Activated T-helper 17 cell treated with anti-CD3 and anti-CD28 coated beads, Interleukin-2, amount 50 U/mL, for 72 hours (primary cell): ENCODE measurements around the gene FIGNL2. TPM values are rescaled to one million over a fixed set of nuclear protein-coding genes. Genes with fewer than 3 reads are reported as not detected.

Source experiments
- ATAC-seq: fragments of 150-1000 bp; cut with Tn5 transposase; replicated peaks from 2 replicates; pipeline ENCODE4 v1.10.0; 2021; ENCODE audit warnings: mild to moderate bottlenecking, moderate library complexity
- H3K27ac Mint-ChIP-seq: one replicate; pipeline ENCODE4 v1.8.0; 2022; ENCODE audit warnings: mixed read lengths
- H3K27me3 Mint-ChIP-seq: one replicate; pipeline ENCODE4 v1.8.0; 2022; ENCODE audit warnings: mixed read lengths
- H3K36me3 Mint-ChIP-seq: one replicate; pipeline ENCODE4 v1.8.0; 2022; ENCODE audit warnings: low read depth, mild to moderate bottlenecking, mixed read lengths
- H3K4me1 Mint-ChIP-seq: one replicate; pipeline ENCODE4 v1.8.0; 2022; ENCODE audit warnings: mixed read lengths
- H3K4me3 Mint-ChIP-seq: one replicate; pipeline ENCODE4 v1.8.0; 2022; ENCODE audit warnings: mild to moderate bottlenecking, mixed read lengths
- H3K9me3 Mint-ChIP-seq: one replicate; pipeline ENCODE4 v1.8.0; 2022; ENCODE audit warnings: mixed read lengths
- total RNA-seq, 2 donors: library from RNA; stranded (reverse); gene quantifications; one replicate each; pipeline ENCODE4 v1.2.3, GENCODE V29; 2022

The FIGNL2 gene
- total RNA-seq, 2 donors from 2014 or later, result 0.50 to 0.53 TPM

DNA sequence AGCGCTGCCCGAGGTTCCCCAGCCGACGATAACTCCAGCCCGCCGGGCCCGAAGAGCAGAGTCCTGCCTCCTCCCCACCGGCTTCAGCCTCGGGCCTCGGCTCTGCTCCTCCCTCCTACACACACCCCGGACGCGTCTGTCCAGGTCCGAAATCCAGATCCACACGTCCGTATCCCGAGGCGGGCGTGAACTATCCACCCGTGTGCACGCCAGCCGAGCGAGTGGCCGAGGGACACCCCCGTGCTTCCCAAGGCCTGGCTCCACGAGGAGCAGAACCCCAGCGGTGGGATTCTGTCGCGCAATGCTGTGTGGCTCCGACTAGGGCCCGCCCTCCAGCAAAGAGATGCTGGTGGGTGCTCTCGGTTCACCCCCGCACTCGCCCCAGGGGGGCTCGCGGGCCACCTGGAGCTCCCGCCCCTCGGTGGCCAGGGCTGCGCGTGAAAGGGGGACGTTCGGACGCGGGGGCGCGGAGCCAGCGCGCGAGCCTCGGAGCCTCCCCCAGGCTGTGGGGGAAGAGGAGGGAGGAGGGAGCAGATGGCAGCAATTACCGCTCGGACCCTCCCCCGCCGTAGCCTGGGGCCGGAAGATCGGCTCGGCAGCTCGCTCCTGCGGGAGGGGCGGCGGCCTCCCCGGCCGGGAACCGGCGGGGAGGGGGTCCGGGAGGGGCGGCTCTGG is 20.4 kb upstream of the FIGNL2 start:
- peaks cover 46% of the 10 kb centered on the region for H3K27me3 Mint-ChIP-seq

DNA sequence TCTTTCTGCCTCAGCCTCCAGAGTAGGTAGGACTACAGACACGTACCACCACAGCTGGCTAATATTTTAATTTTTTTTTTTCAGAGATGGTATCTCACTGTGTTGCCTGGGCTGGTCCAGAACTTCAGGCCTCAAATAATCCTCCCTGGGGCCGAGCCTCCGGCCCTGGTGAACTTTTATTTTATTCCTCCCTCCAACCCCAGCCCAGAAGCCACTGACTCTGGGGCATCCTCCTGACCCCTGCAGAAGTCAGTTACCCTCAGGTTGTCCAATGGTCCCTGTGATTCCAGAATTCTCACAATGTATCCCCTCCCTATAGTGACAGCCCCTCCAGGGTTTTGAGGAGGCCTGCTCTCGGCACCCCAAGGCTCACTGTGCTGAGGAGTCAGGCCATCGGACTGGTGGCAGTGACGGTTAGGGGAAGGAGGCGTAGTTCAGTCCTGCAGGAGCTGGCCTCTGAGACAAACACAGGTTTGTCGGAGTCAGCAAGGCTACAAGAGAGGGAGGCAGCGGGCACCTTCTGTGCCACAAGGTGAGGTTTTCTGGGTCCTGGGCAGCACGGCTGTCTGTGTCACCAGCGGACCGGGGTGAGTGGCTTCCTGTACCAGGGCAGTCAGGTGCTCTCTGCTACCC is 19.4 kb upstream of the FIGNL2 start:
- ATAC-seq, result no peak
- H3K27ac Mint-ChIP-seq, result no peak overlapping the region
- peaks cover 50% of the 10 kb centered on the region for H3K27me3 Mint-ChIP-seq
- H3K9me3 Mint-ChIP-seq, result no peaks in the 10 kb centered on the region
- H3K4me3 Mint-ChIP-seq, result peak overlapping the region; percentile 21
- no peaks in the 10 kb centered on the region for H3K36me3 Mint-ChIP-seq
- H3K4me1 Mint-ChIP-seq, result no peaks in the 10 kb centered on the region

More for the DNA sequence above, 20.4 kb upstream of the FIGNL2 start:
- Mint-ChIP-seq H3K36me3 (no peaks in the 10 kb centered on the region), H3K4me3 (peak overlapping the region; percentile 21), H3K9me3 (no peaks in the 10 kb centered on the region), H3K4me1 (no peaks in the 10 kb centered on the region), H3K27ac (no peak overlapping the region)
- no peak for ATAC-seq

DNA sequence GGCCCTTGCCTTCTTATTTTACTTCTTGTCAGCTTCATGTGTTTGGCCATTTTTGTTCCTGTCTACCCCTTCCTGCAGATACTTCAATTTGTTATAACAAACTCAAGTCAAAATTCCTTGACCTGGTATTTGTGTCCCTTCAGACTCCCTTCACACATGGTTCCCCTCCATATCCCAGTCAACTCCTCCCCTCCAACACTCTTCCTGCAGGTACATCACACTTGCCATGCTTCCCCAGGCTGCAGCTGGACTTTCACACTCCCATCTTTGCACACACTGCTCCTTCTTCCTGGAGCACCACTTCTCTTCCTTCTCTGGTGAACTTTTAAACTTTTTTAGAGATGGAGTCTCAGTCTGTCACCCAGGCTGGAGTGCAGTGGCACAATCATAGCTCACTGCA is 18.9 kb upstream of the FIGNL2 start:
- ATAC-seq, result no peak
- Mint-ChIP-seq H3K4me3 (no peak overlapping the region), H3K27me3 (peaks cover 47% of the 10 kb centered on the region), H3K4me1 (no peaks in the 10 kb centered on the region), H3K27ac (no peak overlapping the region), H3K9me3 (no peaks in the 10 kb centered on the region), H3K36me3 (no peaks in the 10 kb centered on the region)

DNA sequence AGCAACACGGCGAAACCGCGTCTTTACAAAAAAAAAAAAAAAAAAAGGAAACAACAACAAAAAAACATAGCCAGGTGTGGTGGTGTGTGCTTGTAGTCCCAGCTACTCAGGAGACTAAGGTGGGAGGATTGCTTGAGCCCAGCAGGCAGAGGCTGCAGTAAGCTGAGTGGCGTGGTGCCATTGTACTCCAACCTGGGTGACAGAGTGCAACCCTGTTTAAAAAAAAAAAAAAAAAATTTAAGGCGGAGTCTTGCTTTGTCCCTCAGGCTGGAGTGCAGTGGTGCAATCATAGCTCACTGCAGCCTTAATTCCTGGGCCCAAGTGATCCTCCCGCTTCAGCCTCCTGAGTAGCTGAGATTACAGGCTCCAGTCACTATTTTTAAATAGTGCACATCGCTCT is 18.2 kb upstream of the FIGNL2 start:
- Mint-ChIP-seq H3K36me3 (no peaks in the 10 kb centered on the region), H3K27ac (no peak overlapping the region), H3K27me3 (peaks cover 51% of the 10 kb centered on the region), H3K4me3 (no peak overlapping the region), H3K4me1 (no peaks in the 10 kb centered on the region), H3K9me3 (no peaks in the 10 kb centered on the region)
- ATAC-seq, result no peak

DNA sequence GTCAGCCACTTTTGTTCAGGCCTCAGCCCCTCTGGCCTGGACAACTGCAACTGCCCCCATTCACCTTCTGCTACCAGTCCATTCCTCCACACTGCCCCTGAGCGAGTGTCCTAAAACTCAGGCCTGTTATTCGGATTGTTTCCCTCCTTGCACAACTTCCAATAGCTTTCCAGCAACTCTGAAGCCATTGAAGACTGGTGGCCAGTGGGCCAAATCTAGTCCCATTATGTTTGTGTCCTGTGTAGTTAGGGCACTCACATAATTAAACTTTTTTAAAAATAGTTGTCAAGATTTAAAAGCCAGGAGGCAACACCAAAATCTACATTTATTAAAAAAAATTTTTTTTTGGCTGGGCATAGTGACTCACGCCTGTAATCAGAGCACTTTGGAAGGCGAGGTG is 17.8 kb upstream of the FIGNL2 start:
- H3K4me1 Mint-ChIP-seq, result no peaks in the 10 kb centered on the region
- H3K27me3 Mint-ChIP-seq, result peaks cover 47% of the 10 kb centered on the region
- ATAC-seq, result no peak
- no peaks in the 10 kb centered on the region for H3K36me3 Mint-ChIP-seq
- no peak overlapping the region for H3K27ac Mint-ChIP-seq
- no peaks in the 10 kb centered on the region for H3K9me3 Mint-ChIP-seq
- no peak overlapping the region for H3K4me3 Mint-ChIP-seq

DNA sequence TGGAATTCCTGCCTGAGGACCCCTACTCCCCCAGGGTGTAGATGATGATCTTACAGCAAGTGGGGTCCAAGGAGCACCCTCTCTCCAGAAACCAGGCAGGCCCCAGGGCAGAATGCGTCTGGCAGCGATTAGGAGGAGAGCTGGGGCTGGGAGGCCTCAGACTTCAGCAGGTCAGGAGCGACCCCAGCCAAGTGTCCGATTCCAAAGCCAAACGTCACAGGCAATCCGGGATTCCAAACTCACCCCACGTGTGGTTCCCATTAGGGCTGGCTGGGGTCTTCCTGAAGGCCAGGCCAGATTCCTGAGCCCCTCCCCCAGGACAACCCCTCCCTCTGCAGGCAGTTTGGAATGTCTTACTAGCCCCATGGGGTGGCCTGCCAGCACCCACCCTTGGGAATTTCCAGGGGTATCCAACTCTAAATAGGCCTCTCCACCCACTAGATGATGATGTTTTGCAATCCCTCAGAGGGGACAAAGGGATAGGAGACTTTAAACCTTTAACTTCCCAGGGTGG is 17.3 kb upstream of the FIGNL2 start:
- no peak for ATAC-seq
- no peaks in the 10 kb centered on the region for H3K9me3 Mint-ChIP-seq
- no peak overlapping the region for H3K4me3 Mint-ChIP-seq
- no peaks in the 10 kb centered on the region for H3K4me1 Mint-ChIP-seq
- H3K36me3 Mint-ChIP-seq, result no peaks in the 10 kb centered on the region
- H3K27me3 Mint-ChIP-seq, result peaks cover 44% of the 10 kb centered on the region
- no peak overlapping the region for H3K27ac Mint-ChIP-seq

DNA sequence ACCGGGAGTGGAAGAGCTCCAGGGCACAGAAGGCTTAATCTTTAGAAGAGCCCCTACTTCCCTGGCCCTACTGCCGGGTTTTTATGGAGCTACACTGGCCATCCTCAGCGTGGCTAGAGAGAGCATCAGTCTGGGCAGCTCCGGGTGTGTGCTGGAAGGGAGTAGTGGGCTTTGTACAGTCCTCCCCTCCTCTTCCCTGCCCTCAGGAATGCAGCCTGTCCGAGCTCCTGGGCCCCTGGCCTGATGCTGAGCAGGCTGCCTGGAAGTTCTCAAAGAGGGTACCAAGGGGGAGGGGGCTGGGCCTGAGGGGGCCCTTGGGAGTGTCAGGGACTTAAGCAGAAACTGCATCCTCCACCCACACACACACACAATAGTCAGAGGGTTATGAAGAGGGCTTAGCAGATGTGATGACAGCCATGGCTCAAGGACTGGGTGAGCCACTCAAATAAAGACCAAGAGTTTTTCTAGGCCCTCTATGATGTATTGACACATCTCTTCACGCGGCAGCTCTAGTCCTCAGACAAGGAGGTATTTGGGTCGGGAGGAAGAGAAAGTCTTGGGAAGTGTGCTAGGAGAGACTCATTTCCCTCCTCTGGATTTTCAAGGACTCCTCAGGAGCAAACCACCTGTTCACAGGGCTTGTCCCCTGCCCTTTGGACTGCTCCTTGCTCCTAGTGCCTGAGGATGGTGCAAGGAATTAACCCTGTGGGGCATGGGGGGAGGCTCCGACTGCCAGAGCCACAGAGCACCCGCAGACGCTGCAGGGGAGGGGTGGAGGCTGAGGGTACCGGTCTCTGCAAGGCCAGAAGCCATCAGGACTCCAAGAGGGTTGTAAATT is 16.5 kb upstream of the FIGNL2 start:
- no peak for ATAC-seq
- peaks cover 36% of the 10 kb centered on the region for H3K27me3 Mint-ChIP-seq
- no peaks in the 10 kb centered on the region for H3K9me3 Mint-ChIP-seq
- no peaks in the 10 kb centered on the region for H3K4me1 Mint-ChIP-seq
- H3K27ac Mint-ChIP-seq, result no peak overlapping the region
- no peaks in the 10 kb centered on the region for H3K36me3 Mint-ChIP-seq
- H3K4me3 Mint-ChIP-seq, result peak overlapping the region; percentile 25

DNA sequence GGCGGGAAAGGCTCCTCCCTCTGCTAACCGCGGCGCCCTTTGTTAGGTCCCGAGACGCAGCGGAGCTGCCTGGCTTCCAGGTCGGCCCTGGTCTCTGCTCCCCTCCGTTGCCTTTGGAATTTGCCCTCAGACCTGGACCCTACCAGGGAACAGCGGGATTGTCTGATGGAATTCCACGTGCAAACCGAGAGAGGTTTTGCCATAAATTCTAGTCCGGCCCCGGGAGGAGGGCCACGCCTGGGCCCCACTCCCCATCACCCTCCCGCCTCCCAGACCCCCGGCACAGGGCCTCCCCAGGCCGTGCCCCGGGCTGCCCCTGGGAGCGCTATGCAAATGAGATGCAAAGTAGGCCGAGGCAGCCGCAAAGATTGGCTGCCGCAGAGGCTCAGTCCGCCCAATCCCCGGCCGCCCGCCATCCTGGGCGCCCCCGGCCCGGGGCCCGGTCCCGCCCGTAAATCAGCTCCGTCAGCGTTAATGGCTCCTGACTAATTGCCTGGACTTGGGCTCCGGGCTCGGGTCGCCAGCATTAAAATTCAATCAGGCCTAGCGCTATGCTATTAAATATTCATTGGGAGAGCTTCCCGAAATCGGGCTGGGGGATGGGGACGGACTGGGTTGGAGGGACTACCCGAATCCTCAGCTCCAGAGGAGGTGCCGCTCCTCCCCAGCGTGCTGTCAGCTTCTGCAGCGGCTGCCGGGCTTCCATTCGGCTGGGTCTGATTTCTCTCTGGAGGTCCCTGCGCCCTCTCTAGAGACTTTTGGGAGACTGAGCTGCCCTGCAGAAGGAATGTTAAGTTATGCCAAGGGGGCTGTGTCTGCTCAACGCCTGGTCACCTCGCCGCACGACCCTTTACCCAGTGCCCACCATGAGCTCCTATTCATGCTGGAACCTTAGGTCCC is 15.7 kb upstream of the FIGNL2 start:
- H3K27me3 Mint-ChIP-seq, result peaks cover 34% of the 10 kb centered on the region
- H3K4me3 Mint-ChIP-seq, result peak overlapping the region; percentile 31
- H3K9me3 Mint-ChIP-seq, result no peaks in the 10 kb centered on the region

DNA sequence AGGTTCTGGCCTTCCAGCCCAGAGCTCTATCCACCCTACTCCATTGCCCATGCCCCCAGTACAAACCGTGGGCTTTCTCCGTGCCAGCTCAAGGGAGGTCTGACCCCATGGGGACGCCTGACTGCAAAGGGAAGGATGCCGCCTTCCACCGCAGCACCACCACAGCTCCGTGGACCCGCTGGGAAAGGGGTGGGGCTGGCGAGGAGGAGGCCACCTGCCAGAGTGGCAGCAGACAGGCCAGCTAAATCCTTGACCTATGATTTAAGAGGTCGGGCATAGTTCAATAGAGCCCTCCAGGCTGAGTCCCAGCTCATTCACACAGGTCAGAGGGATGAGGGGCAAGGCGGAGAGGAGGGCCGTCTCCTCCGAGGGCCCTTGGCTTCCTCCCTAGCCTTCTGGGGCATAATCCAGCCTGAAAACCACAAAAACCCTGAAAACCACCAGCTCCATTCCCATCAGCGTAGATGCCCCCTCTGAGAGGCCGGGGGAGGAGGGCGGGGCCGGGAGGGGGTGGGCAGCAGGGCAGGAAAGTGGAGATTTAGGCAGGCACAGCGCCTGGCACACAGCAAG is 14.9 kb upstream of the FIGNL2 start:
- Mint-ChIP-seq H3K36me3 (no peaks in the 10 kb centered on the region), H3K9me3 (no peaks in the 10 kb centered on the region), H3K27me3 (peaks cover 29% of the 10 kb centered on the region), H3K4me3 (peak overlapping the region; percentile 31), H3K4me1 (no peaks in the 10 kb centered on the region), H3K27ac (no peak overlapping the region)
- ATAC-seq, result peak; percentile 11

More for the DNA sequence above, 15.7 kb upstream of the FIGNL2 start:
- no peaks in the 10 kb centered on the region for H3K4me1 Mint-ChIP-seq
- ATAC-seq, result peak; percentile 79
- no peaks in the 10 kb centered on the region for H3K36me3 Mint-ChIP-seq
- no peak overlapping the region for H3K27ac Mint-ChIP-seq

DNA sequence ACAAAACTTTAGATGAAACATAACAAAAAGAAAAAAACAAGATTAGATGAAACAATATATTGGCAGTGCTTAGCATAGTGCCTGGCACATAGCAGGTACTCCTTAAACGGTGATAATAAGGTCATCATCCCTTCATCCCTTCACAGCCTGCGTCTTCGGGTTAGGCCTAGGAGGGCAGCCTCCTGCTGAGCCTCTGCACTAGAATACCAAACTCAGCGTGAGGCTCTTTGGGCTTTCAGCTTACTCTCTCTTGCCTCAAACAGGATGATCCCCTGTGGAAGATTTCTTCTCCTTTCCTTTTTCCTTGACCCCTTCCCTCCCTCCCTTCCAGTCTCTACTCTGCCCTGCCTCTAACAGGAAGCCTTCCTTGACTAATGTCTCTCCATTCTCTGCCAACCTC is 14.4 kb upstream of the FIGNL2 start:
- Mint-ChIP-seq H3K27ac (no peak overlapping the region), H3K9me3 (no peaks in the 10 kb centered on the region), H3K4me3 (peak overlapping the region; percentile 31), H3K4me1 (no peaks in the 10 kb centered on the region), H3K36me3 (no peaks in the 10 kb centered on the region), H3K27me3 (peaks cover 24% of the 10 kb centered on the region)
- no peak for ATAC-seq

DNA sequence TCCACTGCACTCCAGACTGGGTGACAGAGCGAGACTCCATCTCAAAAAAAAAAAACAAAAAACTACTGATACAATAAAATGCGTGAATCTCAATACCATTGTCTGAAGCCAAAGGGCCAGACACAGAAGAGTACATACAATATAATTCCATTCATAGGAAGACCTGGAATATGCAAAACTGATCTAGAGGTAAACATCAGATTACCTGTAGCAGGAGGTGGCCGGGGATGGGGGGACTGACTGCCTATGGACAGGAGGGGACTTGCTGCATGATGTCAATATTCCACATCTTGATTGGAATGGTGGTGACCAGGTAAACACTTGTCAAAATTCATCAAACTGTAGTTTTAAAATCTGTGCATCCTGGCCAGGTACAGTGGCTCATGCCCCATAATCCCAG is 12.5 kb upstream of the FIGNL2 start:
- Mint-ChIP-seq H3K4me1 (no peaks in the 10 kb centered on the region), H3K27me3 (peaks cover 25% of the 10 kb centered on the region), H3K36me3 (no peaks in the 10 kb centered on the region), H3K27ac (no peak overlapping the region), H3K9me3 (no peaks in the 10 kb centered on the region), H3K4me3 (no peak overlapping the region)
- ATAC-seq, result no peak

DNA sequence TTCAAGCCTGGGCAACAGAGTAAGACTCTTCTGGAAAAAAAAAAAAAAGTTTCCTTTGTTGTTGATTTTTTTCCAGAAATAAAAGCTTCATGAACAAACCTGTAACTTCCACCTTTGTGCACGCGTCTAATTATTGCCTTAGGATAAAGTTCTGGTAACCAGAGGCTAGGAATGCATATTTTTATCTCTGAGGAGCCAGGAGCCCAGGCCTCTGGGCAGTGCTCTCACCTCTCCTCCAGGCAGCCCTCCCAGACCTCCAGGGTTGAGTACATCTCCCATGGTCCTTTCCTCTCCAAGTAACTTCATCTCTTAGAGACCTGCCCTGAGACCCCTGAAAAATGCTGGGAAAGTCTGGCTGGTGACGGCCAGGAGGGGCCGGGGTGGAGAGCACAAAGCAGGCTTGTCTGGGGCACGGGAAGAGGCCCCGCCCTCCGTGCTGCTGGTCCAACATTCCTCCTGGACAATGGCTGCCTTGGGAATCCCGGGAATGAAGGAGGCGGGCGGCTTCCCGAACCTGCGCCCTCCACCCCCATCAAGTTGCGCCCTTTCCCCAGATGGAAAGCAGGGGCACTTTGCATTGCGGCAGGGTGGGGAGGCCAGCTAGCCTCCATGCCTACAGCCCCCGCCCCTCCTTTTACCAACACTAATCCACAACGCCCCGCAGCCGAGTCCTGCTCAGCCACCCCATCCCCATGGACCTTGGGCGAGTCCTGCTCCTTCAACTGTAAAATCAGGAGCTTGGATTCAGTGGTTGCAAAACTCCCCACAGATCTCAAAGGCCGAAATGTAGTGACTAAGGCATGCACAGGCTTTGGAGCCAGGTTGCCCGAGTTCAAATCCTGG is 7.3 kb upstream of the FIGNL2 start:
- H3K9me3 Mint-ChIP-seq, result no peaks in the 10 kb centered on the region
- peaks cover 13% of the 10 kb centered on the region for H3K27me3 Mint-ChIP-seq
- H3K27ac Mint-ChIP-seq, result no peak overlapping the region
- H3K4me3 Mint-ChIP-seq, result no peak overlapping the region
- no peak for ATAC-seq
- H3K36me3 Mint-ChIP-seq, result no peaks in the 10 kb centered on the region
- peaks cover 3% of the 10 kb centered on the region for H3K4me1 Mint-ChIP-seq
